Measurements from ENCODE around the gene FAM111A. TPM values are rescaled to one million over a fixed set of nuclear protein-coding genes. Genes with fewer than 3 reads are reported as not detected.

Gene FAM111A
- total and polyA plus RNA-seq, 9 of the 15 experiments (the other 6 are each of a cell fraction or from before 2014, with no cell fraction given): 14.8 to 30.6 (median 20.1) TPM

DNA sequence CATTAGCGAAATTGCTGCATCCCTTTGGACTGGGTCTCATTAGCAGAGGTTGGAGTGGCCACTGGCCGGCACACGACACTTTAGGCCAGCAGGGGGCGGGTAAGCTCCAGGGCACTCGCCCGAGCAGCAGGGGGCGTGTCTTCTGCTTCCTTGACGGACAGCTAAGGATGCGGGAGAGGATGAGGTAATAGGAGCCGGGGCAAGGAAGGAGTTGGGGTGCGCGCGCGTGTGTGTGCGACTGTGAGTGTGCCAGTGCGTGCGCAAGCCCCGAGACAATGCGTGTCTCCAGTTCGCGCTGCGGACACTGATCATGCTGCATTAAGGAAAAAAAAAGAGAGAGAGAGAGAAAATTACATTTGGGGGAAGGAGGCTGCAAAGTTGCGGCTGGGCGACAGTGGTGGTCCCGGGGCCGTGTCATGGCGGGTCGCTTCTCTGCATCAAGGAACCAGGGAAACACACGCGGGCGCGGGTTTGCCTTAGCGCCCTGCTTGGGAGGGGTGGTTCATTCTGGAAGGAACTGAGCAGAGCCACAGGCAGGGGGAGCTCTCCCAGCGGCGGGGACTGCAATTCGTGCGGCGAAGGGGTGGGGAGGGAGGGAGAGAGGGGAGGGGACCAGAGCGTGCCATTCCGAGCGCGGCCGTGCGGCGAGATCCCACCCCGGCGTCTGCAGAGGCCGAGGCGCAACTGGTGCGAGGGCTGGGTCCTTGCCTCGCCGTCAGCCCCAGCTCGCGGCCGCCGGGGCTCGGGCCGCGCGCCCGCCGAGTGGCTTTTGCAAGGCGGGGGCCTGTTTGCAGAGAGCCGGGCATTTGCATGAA, 29.1 kb downstream of the FAM111A start, which contains the start of gene DTX4 (continued):
- TF ChIP-seq, protein P1, sequence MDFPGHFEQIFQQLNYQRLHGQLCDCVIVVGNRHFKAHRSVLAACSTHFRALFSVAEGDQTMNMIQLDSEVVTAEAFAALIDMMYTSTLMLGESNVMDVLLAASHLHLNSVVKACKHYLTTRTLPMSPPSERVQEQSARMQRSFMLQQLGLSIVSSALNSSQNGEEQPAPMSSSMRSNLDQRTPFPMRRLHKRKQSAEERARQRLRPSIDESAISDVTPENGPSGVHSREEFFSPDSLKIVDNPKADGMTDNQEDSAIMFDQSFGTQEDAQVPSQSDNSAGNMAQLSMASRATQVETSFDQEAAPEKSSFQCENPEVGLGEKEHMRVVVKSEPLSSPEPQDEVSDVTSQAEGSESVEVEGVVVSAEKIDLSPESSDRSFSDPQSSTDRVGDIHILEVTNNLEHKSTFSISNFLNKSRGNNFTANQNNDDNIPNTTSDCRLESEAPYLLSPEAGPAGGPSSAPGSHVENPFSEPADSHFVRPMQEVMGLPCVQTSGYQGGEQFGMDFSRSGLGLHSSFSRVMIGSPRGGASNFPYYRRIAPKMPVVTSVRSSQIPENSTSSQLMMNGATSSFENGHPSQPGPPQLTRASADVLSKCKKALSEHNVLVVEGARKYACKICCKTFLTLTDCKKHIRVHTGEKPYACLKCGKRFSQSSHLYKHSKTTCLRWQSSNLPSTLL (IDR thresholded peaks at IDR 0.05): no peak
- TF ChIP-seq ZC3H4 (CRISPR knock-in tag; IDR thresholded peaks at IDR 0.05; ENCODE audit: borderline replicate concordance) (no peak), DNMT1 (IDR thresholded peaks at IDR 0.05) (peak; percentile 73; the same call in 1 of the 2 replicates), E2F3 (CRISPR knock-in tag; IDR thresholded peaks at IDR 0.05) (no peak), ZNF77 (CRISPR knock-in tag; IDR thresholded peaks at IDR 0.05) (no peak), RAD21 (CRISPR knock-in tag; conservative IDR thresholded peaks at IDR 0.05 in 1 of 2, IDR thresholded peaks at IDR 0.05 in 1 of 2) (peak; percentile 79 to 84), HDGF (IDR thresholded peaks at IDR 0.05) (peak; percentile 67; the same call in 1 of the 2 replicates), KLF13 (tag; IDR thresholded peaks at IDR 0.05; ENCODE audit: borderline replicate concordance, low read depth) (no peak), ZNF778 (CRISPR knock-in tag; IDR thresholded peaks at IDR 0.05) (no peak), NFE2 (IDR thresholded peaks at IDR 0.05; ENCODE audit: low read depth) (no peak), PURB (CRISPR knock-in tag; IDR thresholded peaks at IDR 0.05; ENCODE audit: low read depth) (no peak), GABPA (tag; conservative IDR thresholded peaks at IDR 0.05; ENCODE audit: low read depth) (no peak), ZNF589 (CRISPR knock-in tag; IDR thresholded peaks at IDR 0.05; ENCODE audit: low read depth) (no peak), GABPB2 (CRISPR knock-in tag; conservative IDR thresholded peaks at IDR 0.05) (no peak), ILK (tag; IDR thresholded peaks at IDR 0.05; ENCODE audit: borderline replicate concordance, low read depth) (no peak), ZNF384 (IDR thresholded peaks at IDR 0.05; ENCODE audit: low read depth, low read length) (no peak), ELF1 (tag; IDR thresholded peaks at IDR 0.05) (no peak), HMG20A (CRISPR knock-in tag; conservative IDR thresholded peaks at IDR 0.05) (no peak), ZNF354B (CRISPR knock-in tag; IDR thresholded peaks at IDR 0.05) (no peak)
- TF ChIP-seq, protein P2, sequence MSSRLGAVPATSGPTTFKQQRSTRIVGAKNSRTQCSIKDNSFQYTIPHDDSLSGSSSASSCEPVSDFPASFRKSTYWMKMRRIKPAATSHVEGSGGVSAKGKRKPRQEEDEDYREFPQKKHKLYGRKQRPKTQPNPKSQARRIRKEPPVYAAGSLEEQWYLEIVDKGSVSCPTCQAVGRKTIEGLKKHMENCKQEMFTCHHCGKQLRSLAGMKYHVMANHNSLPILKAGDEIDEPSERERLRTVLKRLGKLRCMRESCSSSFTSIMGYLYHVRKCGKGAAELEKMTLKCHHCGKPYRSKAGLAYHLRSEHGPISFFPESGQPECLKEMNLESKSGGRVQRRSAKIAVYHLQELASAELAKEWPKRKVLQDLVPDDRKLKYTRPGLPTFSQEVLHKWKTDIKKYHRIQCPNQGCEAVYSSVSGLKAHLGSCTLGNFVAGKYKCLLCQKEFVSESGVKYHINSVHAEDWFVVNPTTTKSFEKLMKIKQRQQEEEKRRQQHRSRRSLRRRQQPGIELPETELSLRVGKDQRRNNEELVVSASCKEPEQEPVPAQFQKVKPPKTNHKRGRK (tag; IDR thresholded peaks at IDR 0.05): no peak
- TF ChIP-seq, protein P3, sequence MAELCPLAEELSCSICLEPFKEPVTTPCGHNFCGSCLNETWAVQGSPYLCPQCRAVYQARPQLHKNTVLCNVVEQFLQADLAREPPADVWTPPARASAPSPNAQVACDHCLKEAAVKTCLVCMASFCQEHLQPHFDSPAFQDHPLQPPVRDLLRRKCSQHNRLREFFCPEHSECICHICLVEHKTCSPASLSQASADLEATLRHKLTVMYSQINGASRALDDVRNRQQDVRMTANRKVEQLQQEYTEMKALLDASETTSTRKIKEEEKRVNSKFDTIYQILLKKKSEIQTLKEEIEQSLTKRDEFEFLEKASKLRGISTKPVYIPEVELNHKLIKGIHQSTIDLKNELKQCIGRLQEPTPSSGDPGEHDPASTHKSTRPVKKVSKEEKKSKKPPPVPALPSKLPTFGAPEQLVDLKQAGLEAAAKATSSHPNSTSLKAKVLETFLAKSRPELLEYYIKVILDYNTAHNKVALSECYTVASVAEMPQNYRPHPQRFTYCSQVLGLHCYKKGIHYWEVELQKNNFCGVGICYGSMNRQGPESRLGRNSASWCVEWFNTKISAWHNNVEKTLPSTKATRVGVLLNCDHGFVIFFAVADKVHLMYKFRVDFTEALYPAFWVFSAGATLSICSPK (IDR thresholded peaks at IDR 0.05; ENCODE audit: borderline replicate concordance): no peak
